Glomerular visceral epithelial cell (primary cell): ENCODE results near the gene ZNF362.
A peak's percentile ranks its signal among the peaks of the same experiment; 100 is the strongest.
"Not testable (repeated sequence)": the region's sequence is repeated elsewhere in the genome, so short reads cannot be mapped to it uniquely, and the experiment has no call there.

Experiments
- DNase-seq: peaks from one replicate; pipeline ENCODE4 v3.0.0-alpha.2; 2016; ENCODE audit errors: extremely low spot score

Gene ZNF362

DNA sequence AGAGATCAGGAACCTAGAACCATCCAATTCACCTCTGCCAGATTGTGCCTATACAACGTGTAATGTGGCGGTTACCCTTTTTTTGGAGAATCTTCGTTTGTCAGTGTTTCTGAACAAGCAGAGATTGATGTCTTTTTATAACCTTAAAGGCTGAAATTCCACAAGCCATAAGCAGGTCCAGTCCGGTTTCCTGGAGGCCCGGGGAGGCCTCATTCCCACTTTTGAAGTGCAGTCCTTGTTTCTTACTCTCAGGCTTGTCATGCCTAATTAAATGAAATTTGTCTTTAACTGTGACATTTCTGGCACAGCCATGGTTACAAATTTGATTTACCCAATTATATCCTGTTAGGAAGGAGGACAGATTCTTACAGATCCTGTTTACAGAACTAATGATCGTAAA lies 27.8 kb downstream of the ZNF362 start:
- DNase-seq = no peak

- no peak for DNase-seq
These were observed 30.3 kb downstream of the ZNF362 start for GRCh38 chr1:33286451-33287185.

DNA sequence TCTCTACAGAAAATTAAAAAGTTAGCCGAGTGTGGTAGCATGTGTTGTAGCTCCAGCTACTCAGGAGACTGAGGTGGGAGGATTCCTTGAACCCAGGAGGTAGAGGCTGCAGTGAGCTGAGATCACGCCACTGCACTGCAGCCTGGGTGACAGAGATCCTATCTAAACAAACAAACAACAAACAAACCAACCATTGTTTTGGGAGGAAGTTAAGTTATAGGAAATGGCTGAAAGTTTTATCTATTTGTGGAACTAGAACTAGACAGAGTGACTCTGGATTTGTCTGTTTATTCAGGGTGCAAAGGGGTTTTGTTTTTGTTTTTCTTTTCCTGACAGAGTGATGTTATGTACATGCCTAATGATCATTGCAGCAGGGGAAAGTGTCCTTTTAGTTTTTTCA lies 31.0 kb downstream of the ZNF362 start:
- no peak for DNase-seq

- no peak for DNase-seq
These were observed 32.9 kb downstream of the ZNF362 start for GRCh38 chr1:33288976-33289857.

GRCh38 chr1:33289858-33290154 lies 33.5 kb downstream of the ZNF362 start:
- DNase-seq = no peak

DNA sequence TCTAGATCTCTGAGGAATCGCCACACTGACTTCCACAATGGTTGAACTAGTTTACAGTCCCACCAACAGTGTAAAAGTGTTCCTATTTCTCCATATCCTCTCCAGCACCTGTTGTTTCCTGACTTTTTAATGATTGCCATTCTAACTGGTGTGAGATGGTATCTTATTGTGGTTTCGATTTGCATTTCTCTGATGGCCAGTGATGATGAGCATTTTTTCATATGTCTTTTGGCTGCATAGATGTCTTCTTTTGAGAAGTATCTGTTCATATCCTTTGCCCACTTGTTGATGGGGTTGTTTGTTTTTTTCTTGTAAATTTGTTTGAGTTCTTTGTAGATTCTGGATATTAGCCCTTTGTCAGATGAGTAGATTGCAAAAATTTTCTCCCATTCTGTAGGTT lies 34.3 kb downstream of the ZNF362 start:
- not testable (repeated sequence) for DNase-seq

DNA sequence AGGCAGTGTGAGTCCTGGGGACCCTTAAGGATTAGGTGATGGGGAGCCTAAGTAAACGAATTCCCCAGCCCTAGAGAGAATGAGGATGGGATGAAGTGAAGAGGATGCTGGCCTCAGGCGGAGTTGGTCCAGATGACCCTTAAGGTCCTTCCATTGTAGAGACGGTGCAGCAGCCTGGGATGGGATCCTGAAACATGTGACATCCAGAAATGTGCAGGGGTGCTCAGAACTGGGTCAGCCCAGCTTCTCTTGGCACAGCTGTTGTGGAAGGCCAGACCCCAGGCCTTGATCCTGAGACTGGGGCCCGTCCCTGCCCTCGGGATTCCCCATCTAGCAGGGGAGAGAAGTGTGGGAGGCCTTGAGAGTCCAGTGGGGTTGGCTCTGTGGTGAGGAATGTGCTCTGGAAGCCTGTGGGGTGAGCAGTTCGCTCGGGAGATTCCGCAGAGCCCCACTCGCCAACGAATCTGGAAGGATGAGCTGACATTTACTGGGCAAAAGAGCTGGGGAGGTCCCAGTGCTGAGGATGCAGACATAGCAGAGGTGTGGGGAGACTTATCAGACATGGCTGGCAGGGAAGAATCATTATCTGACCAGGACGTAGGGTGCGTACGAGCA lies 36.5 kb downstream of the ZNF362 start:
- DNase-seq = no peak

DNA sequence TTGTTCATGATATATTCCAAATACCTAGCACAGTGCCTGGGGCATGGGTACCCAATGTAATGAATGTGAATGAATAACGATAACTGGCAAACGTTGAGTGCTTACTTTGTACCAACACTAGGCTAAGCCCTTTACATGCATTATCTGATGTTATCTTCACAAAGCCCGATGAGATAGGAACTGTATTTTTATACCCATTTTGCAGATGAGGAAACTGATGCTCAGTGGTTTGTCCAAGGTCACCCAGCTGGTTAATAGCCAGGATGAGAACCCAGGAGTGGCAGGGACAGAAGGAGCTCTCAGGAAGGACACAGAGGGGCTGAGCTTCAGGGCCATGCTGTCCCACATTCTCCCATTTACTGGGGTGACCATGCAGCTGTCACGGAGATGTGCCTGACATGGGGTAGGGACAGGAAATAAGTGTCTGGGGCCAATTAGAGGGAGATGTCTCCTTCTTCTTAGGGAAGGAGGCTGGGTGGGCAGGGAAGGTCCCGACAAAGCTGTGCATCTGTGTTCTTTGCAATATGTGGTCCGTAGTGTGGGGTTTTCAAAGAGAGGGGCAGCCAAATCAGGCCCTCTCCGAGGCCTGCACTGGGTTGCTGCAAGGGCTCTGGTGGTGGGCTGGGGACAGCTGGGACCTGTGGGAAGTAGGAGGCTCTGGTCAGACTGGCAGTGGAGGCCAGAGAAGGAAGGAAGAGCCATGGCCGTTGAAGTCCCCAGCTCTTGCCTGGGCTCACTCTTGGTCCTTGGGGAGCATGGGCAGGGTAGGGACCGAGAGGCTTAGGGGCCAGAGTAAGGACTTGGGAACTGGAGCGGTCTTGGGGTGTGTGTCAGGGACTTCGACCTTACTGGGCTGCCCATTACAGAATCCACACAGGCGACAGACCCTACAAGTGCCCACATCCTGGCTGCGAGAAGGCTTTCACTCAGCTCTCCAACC lies 38.0 kb downstream of the ZNF362 start:
- no peak for DNase-seq

DNA sequence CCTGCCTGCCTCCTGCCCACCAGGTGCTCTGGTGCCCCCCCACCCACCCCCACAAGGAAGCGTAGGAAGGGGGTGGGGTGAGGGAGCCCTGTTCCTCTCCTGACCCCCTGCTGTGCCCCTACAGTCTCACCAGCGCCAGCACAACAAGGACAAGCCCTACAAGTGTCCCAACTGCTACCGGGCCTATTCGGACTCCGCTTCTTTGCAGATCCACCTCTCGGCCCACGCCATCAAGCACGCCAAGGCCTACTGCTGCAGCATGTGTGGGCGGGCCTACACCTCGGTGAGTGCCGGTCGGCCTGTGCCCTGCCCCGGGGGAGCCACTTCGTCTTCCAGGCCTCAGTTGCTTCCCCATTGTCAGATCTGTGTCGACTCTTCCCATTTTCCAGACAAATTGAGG lies 38.7 kb downstream of the ZNF362 start:
- no peak for DNase-seq

GRCh38 chr1:33295450-33296081 lies 39.3 kb downstream of the ZNF362 start:
- DNase-seq = peak; percentile 85

GRCh38 chr1:33296082-33296458 lies 39.8 kb downstream of the ZNF362 start:
- no peak for DNase-seq

DNA sequence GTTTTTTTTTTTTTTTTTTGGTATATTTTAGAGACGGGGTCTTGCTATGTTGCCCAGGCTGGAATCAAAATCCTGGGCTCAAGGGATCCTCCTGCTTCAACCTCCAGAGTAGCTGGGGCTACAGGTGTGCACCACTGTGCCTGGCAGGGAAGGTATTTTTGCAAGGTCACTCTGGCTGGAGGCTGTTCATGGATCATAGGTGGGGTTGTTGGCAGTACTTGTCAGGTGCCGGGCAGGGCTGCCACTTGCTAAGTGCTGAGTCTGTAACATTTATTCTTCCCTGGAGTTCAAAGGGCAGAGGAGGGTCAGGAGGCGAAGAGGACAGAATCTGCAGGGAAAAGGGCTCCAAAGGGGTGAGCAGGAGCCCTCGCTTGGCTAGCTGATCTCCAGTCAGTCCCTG lies 40.5 kb downstream of the ZNF362 start:
- no peak for DNase-seq

DNA sequence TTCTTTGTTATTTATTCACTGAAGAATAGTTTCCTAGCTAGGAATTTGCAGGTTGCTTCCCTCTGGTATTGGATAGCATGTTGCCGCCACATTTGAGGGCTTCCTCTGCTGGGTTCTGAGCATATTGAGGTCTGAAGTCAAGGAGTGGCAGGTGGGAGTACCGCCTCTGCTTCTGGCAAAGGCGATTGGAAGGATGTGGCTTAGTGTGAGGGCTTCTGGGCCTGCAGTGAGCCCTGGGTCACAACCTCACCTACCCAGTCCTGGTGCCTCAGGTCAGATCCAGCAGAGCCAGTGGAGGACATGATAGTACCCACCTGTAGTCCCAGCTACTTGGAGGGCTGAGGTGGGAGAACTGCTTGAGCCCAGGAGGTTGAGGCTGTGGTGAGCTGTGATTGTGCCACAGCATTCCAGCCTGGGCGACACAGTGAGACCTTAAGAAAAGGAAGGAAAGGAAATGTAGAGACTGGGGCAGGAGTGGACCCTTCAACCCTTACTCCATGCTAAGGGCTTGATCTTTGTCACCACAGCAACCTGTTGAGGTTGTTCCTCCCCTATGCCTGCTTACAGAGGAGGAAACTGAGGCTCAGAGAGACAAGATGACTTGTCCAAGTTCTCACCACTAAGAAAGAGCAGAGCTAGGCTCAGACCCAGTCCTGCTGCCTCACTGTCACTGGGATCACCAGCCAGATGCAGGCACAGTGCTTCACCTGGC lies 41.8 kb downstream of the ZNF362 start:
- no peak for DNase-seq

DNA sequence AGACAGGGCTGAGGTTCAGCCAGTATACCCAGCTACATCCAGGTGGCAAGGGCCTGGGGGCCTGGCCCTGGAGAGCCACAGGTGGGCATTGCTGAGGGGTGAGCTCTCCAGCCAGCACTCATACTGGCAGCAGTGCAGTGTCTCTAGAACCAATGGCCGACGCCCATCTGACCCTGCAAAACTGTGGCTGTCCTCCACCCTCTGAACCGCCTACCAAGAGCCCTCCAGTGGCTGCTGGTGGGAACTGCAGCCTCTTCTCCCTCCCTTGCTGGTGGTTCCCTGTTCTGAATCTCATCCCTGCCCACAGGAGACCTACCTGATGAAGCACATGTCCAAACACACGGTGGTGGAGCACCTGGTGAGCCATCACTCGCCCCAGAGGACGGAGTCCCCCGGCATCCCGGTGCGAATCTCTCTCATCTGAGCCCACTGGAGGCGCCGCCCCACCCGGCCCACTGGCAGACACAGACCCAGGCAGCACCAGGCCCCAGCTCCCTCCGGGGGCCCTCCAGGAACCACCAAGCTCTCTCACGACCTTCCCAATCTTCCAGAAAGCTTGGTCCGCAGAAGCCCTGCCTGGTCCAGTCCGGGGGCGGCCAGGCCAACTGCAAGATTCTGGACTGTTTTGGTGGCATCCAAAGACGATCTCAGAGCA lies 42.5 kb downstream of the ZNF362 start:
- peak; percentile 59 for DNase-seq

DNA sequence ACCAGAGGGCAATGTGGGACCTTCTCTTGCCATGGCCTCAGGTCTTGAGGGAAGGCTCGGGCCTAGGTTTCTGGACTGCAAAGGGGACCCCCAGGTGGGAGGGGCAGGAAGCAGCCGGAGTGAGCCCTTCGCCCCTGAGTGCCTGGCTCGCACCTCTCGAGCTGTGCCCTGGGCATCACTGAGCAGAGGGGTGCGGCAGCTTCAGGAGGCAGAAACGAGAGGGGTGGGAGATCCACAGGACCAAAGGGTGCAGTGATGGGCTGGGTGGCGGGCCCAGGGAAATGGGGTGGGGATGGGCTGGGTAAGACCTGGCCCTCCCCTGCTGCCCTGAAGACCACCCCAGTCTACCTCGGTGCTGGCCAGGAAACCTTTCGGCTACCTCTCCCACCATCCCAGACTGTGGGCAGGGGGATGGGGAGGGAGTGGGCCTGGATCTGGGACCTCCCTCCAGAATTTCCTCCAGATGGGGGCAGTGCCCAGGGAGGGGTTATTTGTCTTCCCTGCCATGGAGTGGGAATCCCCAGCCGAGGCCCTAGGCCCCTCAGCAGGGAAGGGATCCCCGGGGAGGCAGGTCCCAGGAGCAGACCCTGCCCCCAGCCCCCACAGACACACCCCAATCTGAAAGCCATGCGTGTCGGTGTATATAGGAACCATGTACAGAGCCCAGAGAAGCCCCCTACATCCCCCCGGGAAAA lies 43.3 kb downstream of the ZNF362 start:
- no peak for DNase-seq

- DNase-seq = no peak
These were observed 44.4 kb downstream of the ZNF362 start for GRCh38 chr1:33300673-33301072.

- DNase-seq = no peak
These were observed 45.1 kb downstream of the ZNF362 start for GRCh38 chr1:33301273-33301984.

- DNase-seq = no peak
These were observed 46.0 kb downstream of the ZNF362 start for GRCh38 chr1:33302325-33302724.

DNA sequence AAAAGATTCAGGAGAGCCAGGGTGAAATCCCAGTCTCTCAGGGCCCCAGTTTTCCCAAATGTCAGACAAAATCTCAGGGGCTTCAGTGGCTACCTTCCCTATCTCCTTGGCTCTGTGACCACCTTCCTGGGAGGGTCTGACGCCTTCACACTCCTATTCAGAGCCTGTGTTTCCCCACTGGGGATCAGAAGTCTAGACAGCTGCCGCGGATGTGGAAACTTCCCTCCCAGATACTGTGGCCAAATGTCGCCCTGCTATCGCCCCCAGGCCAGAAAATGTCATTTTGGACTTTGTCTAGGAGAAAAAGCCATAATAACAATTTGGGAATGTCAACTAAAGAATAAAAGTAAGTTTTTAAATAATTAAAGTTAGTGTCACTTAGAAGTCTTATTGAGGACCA lies 48.7 kb downstream of the ZNF362 start:
- no peak for DNase-seq
